Fibroblast of skin of scalp (primary cell): ENCODE results near the gene ZNF48.
"Not testable (repeated sequence)": the region's sequence is repeated elsewhere in the genome, so short reads cannot be mapped to it uniquely, and the experiment has no call there.

ENCODE experiments used
- DNase-seq: peaks from one replicate; pipeline ENCODE4 v3.0.0-alpha.2; 2013

The ZNF48 gene

DNA sequence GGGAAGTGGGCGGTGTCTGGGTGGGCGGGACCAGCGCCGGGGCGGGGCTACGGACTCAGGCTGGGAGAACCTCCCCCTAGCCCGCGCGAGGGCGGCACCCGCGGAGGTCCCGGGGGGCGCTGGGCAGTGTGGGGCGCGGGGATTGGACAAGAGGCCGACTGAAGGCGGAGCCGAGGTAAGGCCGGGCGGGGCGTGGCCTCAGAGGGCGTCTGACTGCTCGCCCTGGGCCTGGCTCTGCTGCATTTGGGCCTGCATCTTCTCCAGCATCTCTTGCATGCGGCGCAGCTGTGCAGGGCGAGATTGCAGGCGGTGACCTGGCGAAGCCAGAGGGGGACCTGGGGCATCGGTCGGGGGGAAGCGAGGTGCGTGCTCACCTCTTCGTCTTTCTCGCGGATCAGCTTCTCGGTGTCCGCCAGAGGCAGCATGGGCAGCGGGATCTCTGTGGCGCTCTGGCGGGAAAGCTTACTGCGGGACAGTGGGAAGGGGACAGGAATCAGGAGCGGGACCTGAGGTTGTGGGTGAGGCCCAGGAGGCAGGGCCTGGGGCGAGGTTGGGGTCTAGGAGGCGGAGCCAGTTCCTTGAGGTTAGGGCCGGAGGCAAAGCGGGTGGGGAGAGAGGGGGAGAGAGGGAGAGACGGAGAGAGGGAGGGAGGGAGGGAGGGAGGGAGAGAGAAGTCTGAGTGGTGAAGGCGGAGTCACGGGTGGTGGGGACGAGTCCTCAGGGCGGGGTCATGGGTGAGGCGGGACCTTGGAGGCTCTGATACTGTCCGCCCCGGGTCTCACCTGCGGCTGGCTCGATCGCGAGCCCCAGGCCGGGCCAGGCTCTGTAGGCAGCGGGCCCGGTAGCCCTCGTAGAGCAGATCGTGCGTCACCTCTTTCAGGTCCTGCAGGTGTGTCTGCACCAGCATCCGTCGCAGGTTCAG, 16.7 kb upstream of the ZNF48 start:
- DNase-seq: peak; percentile 99

DNA sequence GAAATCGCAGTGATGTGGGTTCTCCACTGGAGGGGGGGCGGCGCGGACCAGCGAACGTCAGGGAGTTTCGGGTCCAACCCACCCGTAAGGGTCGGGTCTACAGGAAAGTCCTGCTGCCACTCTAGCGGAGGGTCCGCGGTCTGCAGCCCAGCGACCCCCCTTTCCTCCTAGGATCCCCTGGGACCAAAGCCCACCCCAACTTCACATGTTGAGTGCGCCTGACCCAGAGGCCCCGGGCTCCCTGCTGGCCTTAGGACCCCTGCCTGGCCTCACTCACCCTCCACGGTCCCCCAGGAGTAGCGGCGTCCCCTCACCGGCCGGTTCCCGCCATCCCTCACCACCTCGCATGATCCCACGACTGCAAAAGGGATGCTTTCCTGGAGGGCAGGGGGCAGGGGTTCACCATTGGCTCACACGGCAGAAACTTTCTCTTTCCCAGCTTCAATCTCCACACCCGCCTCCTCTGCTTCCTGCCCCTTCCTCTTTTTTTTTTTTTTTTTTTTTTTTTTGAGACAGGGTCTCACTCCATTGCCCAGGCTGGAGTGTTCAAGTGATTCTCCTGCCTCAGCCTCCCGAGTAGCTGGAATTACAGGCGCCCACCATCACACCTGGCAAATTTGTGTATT, 15.9 kb upstream of the ZNF48 start:
- DNase-seq: no peak

DNA sequence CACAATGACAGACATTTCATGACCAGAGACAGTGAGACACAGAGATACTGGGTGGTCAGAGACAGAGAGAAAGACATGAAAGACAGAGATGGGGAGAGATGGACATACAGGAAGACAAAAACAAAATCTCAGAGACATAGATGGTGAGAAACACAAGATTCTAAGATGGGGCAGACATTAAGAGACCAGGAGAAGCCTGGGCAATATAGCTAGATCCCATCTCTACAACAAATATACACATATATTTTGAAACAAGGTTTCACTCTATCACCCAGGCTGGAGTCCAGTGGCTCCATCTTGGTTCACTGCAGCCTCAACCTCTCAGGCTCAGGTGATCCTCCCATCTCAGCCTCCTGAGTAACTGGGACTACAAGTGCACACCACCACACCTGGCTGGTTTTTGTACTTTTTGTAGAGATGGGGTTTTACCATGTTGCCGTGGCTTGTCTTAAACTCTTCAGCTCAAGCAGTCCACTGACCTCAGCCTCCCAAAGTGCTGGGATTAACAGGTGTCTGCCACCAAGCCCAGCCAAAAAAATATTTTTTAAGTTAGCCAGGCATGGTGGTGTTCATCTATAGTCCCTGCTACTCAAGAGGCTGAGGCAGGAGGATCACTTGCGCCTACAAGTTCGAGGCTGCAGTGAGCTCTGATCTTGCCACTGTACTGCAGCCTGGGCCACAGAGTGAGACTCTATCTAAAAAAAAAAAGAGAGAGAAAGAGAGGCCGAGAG, 15.0 kb upstream of the ZNF48 start:
- no peak for DNase-seq

DNA sequence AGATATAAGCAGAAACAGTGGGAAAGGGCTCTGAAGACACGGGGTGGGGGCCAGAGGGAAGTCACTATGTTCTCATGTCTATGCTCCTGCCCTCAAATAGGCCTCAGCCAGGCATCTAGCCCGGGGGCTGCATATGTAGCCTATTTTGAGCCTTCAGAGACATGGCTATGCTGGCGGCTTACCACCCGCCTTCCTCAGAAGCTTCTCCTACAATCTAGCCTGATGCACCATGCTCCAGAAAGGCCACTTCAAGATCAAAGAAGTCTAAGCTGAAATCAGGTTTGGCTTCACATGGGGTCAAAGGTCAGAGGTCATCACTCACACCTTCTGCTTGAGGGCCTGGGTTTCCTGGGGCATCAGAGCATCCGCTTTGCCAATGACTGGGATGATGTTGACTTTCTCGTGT, 14.4 kb upstream of the ZNF48 start:
- no peak for DNase-seq

DNA sequence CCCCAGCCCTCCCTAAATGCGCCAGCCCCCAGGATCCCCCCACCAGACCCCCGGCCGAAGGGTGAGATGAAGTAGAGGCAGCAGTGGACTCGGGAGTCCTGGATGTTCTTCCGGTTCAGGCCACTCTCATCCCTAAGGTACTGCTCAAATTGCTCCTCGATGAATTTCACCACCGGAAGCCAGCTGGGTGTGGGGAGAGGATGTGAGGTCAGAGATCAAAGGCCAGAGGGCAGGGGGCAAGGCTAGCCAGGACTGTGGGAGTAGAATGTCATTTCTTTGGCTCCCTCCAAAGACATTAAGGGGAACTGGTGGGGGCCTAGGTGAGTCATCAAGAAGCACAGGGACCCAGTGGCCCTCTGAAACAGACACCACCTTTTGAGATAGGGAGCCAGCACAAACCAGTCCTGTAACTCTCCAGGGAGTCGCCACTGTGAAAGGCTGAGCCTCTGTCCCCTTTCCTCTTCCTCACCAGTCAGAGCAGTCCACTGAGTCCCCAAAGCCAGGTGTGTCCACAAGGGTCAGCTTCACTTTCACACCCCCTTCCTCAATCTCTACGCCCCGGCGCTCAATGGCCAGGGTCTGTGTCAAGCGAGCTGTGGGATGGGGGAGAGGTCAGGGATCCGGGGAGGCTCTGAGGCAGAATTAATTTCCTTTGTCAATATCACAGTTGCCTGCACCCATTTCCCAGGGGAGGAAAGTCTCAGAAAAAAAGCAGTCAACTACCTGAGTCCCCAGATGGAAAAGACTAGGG, 13.8 kb upstream of the ZNF48 start:
- DNase-seq: no peak

DNA sequence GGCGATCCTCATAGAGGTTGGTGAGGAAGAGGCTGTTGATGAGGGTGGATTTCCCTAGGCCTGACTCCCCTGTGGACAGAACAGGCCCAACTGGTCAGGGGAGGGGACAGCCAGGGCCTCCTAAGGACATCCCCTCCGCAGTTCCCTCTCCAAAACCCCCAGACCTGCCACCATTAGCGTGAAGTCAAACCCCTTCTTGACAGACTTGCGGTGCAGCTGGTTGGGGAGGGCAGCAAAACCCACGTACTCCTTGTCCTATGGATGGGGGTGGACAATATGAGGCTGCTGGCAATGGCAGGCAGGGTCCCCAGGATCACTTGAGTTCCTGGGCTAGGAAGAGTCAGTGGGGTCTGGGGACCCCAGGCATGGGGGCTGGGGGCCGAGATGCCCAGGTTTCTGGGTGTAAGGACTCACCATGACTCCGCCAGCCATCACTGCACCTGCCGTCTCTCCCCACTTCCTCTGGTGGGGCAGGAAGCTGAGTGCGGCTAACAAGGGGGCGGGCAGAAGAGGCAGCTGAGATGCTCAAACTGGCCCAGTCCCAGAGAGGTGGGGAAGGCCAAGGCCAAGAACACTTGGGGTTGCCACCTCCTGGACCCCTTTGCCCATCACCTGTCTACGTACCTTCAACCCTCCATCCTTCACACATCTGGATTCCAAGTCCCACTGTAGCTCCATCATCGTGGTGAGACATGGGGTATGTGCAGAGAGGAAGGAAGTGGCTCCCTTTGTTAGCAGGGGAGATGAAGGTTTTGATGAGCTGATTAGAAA, 12.9 kb upstream of the ZNF48 start, which contains the start of gene SEPTIN1:
SEPTIN1 (minus strand) TSS at position 451 of the 771 bp plus-strand sequence; CDS start at position 432, 19 bp downstream.
- no peak for DNase-seq

DNA sequence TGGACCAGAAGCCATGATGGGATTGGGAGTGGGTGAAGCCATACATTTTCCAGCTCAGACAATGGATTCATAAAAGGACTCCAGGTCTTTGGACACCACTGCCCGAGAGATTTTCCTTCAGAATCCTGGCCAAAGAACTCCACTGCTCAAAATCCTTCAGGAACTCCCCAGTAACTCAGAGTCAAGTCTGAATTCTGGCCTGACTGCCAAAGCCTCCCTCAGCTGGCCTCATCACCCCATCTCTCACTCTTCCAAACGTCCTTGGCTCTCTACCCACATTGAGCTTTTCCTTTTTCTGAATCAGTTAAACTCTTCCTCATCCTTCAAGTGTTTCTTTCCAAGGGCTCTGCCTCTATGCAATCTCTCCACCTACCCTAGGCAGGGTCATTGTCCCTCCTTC, 11.7 kb upstream of the ZNF48 start:
- no peak for DNase-seq

DNA sequence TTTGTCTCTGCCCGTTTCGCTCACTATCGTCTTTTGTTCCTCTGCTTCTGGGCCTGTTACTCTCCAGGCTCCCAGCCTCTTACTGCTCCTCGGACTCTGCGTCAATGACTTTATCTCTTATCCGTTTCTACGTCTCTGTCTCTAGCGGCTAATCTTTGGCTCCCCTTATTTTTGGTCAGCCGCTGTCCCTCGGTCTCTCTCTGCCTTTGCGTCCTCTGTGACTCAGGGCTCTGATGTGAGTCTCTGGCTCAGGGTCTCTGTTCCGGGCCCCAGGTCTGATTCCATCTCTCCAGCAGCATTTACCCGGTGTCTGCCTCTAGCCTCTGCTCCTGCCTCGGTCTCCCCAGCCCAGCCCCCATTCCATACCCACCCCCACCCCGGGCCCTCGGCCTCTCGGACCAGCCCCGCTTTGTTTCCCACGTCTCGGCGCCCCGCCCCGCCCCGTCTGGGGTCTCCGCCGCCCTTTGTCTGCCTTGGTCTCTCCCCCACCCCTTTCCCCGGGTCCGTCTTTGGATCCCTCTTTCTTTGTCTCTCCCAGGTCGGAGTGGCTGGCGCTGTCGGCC, 547 bp upstream of the ZNF48 start:
- peak; percentile 20 for DNase-seq

DNA sequence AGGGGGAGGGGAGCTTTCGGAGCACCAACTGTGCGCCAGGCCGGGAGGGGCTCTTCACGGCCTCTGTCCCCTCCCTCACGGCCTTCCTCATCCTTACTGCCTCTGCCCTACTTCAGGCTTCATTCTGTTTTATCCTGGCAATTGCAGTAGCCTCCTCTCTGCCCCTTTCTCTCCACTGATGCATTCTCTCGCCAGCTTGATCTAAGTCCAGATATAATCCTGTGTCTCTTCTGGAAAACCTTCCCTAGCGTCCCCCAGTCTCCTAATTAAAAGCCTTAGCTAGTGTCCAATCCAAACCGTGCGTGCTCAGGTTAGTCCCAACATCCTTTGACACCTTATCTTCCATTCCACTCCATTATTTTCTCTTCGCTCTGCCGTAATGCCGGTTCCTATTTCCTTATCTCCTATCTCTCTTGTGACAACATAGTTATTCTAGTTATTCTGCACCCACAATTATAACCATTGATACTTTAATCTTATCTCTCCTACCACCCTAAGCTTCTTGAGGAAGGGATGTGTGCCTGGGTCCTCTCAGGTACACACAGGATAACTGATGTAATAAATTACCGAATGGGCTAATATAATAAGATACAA, 869 bp downstream of the ZNF48 start:
- DNase-seq: peak; percentile 26

DNA sequence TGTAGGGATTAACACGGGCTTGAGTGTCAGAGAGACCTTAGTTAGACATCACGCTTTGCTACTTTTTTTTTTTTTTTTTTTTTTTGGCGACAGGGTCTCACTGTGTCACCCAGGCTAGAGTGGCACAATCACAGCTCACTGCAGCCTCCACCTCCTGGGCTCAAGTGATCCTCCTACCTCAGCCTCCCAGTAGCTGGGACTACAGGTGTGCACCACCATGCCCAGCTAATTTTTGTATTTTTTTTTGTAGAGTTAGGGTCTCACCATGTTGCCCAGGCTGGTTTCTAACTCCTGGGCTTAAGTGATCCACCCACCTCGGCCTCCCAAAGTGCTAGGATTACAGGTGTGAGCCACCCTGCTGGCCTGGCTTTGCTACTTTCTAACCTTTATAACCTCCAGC, 1.4 kb downstream of the ZNF48 start:
- DNase-seq: not testable (repeated sequence)

DNA sequence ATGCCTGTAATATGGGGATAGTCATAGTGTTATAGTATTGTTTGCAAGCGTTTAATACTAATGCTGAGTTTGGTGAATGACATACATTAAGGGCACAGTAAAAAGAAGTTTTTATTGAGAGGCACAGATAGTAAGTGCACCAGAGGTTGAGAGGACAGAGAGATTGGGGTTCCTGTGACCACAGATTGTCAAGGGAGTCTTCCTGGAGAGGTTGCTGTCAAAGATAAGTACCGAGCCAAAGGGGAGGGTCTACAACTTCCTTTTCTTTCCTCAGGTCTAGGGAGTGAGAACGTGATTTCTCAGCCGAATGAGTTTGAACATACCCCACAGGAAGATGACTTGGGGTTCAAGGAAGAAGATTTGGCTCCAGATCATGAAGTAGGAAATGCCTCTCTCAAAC, 1.8 kb downstream of the ZNF48 start:
- DNase-seq: no peak

DNA sequence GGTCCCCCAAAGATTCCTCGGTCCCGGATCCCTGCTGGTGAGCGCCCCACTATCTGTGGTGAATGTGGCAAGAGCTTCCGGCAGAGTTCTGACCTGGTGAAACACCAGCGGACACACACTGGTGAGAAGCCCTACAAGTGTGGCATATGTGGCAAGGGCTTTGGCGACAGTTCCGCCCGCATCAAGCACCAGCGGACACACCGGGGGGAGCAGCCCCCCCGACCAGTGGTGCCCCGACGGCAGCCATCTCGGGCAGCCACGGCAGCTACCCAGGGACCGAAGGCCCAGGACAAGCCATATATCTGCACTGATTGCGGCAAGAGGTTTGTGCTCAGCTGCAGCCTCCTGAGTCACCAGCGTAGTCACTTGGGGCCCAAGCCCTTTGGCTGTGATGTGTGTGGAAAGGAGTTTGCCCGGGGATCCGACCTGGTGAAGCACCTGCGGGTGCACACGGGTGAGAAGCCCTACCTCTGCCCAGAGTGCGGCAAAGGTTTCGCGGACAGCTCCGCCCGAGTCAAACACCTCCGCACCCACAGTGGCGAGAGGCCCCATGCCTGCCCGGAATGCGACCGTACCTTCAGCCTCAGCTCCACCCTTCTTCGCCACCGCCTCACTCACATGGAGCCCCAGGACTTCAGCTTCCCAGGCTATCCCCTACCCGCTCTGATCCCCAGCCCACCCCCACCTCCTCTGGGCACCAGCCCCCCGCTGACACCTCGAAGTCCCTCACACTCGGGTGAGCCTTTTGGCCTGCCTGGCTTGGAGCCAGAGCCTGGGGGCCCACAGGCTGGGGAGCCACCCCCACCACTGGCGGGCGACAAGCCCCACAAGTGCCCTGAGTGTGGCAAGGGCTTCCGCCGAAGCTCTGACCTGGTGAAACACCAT, 2.8 kb downstream of the ZNF48 start:
- no peak for DNase-seq

DNA sequence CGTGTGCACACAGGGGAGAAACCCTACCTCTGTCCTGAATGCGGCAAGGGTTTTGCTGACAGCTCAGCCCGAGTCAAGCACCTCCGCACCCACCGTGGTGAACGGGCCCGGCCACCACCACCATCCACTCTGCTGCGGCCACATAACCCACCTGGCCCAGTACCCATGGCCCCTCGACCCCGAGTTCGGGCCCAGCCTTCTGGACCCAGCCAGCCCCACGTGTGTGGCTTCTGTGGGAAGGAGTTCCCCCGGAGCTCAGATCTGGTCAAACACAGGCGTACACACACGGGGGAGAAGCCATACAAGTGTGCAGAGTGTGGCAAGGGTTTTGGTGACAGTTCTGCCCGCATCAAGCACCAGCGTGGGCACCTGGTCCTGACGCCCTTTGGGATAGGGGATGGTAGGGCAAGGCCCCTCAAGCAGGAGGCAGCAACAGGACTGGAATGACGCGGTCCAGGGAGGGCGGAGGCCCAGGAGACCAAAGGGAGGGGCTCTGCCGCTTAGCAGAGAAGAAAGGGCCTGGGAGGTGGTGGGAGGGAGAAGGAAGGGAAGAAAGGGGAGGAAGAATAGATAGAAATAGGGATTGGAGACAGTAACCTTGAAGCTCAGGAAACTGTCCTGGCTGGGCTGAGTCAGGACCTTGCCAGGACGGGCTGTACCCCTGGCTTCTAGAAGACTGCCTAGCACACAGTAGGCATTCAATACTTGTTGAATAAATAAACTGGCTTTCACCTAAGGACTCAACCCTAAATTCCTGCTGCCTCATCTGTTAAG, 3.6 kb downstream of the ZNF48 start:
- DNase-seq: no peak

DNA sequence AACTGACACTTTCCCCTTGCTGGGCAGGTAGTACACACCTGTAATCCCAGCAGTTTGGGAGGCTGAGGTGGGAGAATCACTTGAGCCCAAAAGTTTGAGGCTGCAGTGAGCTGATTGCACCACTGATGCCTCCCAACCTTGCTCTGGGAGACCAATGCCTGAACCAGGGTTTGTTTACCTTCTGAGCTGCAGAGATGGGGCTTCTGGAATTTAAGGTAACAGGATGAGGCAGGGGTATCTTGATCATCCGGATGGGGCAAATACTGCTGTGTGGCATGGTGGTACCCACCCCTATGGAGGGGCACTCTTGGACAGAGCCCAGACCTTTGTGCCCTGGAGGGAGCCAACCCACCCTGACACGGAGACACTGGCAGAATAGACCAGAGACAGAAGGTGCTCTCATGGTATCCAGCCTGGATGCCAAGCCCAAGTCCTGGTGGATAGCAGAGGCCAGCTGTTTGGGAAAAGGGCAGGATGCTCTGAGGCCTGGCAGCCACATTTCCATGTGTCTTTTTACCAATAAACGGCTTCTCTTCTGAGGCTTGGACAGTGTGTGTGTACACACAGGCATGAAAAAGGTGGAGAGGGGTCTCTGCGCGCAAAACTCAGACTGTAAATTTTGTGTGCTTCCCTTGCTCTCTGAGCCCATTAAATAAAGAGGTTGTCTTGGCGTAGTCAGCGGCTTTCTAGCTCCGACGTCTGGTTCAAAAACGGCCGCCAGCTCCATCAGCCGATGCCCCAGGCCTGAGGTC, 4.4 kb downstream of the ZNF48 start:
- peak; percentile 1 for DNase-seq

DNA sequence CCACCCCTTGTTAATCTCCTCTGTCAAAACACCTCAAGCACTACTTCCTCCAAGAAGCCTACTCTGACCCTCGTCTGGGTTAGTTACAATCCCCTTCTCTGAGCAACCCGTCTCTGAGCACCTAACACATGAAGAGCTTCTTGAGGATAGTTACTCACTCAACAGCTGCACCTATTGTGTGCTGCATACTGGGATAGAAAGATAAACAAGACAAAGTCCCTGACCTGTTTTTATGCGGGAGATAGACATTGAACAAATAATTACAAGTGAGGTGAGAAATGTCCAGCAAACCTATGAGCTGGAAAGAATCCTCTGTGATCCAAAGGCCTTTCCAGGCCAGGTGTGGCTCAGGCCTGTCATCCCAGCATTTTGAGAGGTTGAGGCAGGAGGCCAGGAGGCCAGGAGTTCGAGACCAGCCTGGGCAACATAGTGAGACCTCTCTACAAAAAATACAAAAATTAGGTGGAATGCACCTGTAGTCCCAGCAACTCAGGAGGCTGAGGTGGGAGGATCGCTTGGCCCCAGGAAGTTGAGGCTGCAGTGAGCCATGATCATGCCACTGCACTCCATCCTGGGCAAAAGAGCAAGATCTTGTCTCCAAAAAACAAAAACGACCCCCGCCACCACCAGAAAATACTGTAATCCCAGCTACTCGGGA, 6.7 kb downstream of the ZNF48 start:
- no peak for DNase-seq

DNA sequence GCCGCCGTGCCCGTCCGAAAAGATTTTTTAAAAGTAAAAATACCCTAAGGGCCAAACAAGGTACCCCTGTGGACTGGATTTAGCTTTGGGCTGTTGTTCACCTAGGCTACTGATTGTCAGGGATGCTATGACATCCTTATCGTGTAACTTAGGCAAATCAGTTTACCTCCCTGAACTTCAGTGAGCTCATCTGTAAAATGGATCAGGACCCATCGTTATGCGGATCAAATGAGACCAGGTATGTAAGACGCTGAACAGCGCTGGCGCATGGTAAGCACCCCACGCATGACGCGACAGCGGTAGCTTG, 11.5 kb downstream of the ZNF48 start:
- DNase-seq: no peak

DNA sequence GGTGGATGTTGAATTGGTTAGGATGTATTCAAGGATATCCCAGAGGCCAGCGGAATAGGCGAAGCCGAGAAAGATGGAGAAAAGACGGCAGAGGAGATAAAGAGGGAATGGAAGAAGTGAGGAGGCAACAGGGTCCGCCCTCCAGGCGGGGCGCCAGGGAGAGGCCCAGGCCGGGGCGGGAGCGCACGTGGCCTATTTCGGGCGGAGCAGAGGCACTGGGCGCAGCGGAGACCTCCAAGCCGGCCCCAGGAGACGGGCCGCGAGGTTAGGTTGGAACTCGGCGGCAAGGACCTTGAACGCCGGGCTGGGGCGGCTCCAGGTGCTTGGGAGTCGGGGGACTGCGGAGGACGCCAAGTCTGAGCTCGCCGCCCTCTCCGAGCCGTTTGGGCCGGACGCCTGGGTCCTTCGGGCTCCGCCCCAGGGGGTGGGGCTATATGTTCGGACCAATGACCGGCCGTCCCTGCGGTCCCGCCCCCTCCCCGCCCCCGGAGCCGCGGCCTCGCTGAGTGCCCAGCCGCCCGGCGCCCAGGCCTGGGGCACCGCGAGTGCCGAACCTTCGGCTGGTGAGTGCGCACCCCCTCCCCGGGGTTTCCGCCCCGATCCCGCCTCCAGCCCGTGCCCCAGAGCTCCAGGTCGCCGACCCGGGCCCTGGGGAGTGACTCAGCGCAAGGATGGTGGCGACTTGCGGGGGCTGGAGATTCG, 12.0 kb downstream of the ZNF48 start, which contains the start of gene ZNF771:
ZNF771 (plus strand) TSS at position 505 of the 702 bp plus-strand sequence. CDS start 448 bp downstream, outside the sequence.
- peak; percentile 88 for DNase-seq
